GM21619 (cell line): ENCODE data around the gene DBNDD1.
"Not testable (repeated sequence)": the region's sequence is repeated elsewhere in the genome, so short reads cannot be mapped to it uniquely, and the experiment has no call there.

Experiments
- ATAC-seq: cut with Tn5 transposase; IDR thresholded peaks from one replicate; pipeline ENCODE4 v1.9.1; 2021; ENCODE audit not compliant: unreplicated experiment

DBNDD1 gene

DNA sequence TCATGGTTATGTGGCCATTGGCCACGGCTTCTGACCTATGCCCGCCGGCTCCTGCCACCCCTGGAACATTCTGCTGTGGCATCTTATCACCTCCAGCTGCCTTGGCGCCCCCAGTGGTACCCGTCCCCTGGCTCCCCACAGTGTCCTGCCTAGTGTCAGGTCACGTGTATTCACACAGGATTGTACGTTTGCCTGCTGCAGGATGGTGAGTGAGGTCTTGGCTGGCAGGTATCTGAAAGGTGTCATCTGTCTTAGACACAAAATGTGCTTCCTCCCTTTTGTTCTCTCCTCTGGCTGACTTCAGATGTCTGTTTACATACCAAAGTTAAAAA lies 24.9 kb downstream of the DBNDD1 start:
- ATAC-seq, result no peak

DNA sequence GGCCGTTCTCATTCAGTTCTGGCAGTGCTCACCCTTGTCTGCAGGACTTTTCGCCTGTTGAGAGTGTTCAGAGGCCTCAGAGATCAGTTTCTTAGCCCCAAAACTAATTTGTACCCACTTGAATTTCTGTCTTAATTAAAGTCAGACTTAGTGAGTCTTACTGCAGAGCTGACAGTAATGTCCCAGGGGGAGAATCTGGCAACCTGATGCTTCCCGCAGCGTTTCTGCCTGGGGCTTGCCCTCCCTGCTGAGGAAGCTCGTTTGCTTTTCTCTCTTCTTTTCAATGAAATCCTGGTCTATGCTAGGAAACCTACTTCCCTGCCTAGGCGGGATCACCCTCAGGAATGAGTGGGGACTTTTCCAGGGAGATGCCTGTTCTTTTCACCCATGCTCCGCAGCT lies 25.3 kb downstream of the DBNDD1 start:
- ATAC-seq, result no peak

DNA sequence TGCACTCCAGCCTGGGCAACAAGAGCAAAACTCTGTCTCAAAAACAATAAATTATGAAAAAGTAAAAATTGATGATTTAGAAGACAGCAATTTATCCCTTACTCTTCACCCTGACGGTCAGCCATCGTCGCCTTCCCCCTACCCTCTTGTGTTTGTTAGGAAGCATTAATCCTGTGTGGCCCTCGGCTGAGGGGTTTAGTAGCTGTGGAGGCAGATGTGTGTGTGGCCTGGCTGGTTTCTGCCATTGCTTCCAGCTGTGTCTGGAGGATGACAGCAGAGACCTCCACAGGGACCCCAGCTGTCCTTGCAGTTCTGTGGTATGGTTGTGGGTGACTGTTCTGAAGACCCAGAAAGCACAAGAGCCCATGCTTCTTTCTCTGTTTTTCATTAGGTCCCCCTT lies 25.9 kb downstream of the DBNDD1 start:
- ATAC-seq, result no peak

DNA sequence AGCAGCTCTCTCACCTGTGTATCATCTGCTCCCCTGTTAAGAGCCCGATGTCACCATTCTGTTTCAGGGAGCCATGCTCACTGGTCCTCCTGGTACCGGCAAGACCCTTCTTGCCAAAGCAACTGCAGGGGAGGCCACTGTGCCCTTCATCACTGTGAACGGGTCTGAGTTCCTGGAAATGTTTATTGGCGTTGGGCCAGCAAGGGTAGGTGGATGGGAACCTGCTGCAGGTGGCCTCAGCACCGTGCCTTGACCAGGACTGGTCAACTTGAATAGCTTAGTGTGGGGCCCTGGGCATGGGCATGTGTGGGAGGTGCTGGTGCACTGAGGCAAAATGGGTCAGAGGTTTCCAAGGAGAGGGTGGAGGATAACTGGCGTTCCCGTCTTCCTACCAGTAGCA lies 28.5 kb downstream of the DBNDD1 start:
- ATAC-seq, result no peak

DNA sequence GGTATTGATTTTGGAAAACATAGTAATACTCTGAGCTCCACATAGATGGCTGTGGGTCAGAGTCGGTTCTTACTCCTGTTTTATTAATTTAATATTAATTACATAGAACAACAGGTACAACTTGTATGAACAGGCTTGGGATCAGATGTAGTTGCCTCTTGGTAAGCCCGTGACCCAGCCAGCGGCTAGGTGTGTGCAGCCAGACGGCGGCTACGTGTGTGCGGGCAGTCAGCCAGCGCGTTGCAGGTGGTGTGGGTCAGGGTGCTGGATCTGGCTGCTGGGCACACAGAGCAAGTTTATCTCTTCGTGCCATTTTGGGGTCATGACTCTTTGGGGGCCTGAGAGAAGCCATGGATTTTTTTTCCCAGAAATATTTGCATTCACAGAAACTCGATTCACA lies 30.3 kb downstream of the DBNDD1 start:
- no peak for ATAC-seq

DNA sequence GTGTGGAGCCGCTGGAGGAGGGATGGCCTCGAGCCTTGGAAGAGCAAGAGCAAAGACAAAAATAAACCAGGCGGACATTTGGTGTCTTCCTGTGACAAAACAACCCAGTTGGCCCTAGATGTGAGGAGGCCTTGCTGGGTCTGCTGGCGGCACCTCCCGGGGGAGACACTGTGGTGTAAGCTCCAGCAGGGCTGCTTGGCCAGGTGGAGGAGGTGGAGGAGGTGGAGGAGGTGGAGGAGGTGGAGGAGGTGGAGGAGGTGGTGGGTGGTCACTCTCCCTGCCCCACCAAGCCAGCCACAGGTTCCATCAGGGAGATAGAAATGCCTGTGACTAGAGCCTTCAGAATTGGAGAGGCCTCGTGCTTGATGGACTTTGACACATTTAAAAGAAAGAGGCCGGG lies 32.1 kb downstream of the DBNDD1 start:
- no peak for ATAC-seq

DNA sequence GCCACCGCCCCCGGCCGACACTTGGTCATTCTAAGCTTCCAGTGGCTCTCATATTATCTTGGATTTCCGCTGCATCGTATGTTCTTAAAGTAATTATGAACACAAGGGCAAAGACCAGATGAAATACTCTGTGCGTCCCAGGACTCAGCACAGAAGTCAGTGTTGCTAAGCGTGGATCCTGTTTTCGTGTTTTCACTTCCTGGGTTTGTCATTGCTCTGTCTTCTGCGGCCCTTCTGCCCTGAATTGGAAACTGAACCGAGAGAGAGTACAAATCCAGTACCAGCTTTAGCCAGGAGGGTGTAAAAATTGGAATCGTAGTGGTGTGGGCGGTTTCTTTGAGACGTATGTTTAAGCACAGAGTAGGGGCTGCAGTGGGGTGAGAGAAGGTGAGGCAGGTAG lies 32.7 kb downstream of the DBNDD1 start:
- ATAC-seq, result no peak

DNA sequence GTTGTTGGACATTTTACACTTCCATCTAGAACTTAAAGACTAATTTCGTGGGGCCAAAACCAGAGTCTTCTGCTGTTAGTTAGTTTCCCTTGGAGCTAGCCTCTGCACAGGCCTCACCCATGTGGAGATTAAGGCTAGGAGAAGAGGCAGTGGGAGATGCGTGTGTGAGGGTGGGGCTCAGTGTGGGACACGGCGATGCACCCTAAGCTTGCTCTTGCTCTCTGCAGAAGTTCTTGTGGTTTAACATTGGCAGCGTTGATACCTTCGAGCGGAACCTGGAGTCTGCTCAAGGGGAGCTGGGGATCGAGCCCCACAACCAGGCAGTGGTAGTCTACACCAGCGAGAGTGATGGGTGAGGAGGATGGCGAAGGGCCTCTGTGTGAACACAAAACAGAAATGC lies 34.0 kb downstream of the DBNDD1 start:
- no peak for ATAC-seq

DNA sequence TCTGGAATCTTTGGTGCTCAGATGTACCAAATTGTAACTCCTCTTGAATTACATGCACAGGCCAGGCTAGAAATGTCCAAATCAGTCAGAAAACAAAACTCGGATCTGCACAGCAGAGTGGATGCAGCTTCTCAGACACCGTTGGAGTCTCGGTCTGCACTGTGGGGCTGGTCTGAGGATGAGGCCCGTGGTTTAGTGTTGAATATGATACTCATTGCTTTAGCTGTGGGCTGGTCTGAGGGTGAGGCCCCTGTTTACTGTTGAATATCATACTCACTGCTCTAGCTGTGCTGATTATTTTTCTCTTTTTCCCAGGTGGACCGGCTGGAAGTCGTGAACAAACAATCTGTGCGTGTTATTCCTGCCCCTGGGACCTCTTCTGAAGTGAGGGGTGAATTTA lies 35.0 kb downstream of the DBNDD1 start:
- no peak for ATAC-seq

DNA sequence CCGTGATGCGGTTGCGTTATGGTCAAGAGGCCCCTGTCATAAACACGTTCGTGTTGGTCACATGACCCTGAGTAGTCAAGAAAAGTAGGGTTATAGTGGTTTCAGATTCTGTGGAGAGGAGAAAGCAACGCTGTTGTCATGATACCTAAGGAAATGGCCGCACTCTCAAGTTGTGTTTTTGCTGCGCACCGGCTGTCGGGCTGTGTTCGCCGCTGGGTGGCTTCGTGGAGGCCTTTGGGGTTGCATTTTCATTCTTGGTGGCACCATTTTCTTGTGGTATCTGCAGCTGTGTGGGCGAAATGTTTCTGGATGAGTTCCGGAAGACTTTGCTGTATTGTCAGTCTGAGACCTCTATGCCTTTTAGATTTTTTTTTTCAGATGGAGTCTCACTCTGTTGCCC lies 35.7 kb downstream of the DBNDD1 start:
- ATAC-seq, result no peak

DNA sequence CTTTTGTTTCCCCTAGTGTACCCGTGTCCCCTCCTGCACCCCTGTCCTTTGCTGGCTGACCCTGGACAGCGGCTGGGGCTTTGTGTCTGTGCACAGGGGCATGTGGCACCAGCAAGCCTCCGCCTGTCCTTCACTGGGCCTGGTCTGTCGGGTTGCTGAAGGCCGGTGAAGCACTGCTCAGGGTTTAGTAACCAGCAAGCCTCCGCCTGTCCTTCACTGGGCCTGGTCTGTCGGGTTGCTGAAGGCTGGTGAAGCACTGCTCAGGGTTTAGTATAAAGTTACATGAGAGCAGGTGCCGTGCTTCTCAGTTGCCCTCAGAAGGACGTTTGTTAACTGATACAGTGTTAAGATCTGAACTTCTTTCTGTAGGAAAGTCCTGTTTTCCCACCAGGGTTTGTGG lies 36.9 kb downstream of the DBNDD1 start:
- ATAC-seq, result no peak

DNA sequence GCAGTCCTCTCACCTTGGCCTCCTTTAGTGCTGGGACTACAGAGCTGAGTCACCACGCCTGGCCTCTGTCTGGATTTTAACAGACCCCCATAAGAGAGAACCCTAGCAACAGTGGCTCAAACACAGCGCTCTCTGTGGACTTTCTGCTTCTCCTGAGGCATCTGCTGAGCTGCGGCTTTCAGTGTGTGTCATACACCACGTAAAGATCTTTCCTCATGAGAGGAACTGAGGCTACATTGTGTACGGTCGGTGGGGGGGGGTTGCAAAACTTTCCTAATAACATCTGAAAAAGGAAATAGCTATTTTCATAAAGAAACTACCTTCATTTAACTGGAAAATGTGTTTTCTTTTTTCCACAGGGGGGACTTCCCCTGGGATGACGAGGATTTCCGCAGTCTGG lies 37.8 kb downstream of the DBNDD1 start:
- ATAC-seq, result peak; percentile 61

DNA sequence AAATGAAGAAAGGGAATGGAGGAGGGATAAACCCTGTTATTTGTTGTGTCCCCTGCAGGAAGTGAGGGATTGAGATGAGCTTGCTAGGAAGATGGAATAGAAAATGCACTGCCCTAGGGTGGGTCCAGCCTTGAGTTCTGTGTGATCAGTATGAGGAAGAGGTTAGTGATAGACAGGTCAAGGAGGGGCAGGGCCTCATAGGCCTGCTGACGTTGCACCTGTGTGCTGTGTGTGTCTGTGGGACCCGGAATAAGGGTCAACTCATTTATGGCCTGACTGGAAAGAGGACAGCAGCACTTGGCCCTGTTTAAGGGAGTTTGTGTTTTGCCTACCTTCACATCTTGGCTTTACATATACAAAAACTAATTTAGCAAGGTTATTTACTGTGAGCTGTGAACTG lies 44.4 kb downstream of the DBNDD1 start:
- no peak for ATAC-seq

DNA sequence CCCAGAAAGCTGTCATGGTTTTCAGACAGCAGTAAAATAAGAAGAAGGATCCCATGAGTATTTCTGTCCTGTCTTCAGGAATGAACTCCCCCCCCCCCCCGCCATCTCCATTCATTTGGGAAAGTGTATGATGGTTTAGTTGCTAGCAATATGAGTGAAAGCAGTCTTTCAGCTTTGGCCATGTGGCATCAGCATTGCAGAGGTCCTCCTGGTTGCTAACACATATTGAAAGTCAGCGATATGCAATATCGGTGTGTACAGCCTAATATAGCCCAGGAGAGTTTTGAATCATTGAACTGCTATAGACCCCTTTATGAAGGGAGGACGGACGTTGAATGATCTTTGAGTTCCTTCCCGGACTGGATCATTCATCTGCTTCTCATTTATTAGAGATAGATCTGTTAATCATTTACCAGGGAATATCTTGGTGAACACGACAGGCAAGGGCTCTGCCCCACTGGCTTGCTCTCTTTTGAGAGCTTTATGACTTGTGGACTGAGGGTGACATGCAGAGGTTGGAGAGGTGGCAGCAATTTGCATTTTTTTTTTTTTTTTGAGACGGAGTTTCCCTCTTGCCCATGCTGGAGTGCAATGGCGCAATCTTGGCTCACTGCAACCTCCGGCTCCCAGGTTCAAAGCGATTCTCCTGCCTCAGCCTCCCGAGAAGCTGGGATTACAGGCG lies 45.5 kb downstream of the DBNDD1 start:
- ATAC-seq, result no peak

DNA sequence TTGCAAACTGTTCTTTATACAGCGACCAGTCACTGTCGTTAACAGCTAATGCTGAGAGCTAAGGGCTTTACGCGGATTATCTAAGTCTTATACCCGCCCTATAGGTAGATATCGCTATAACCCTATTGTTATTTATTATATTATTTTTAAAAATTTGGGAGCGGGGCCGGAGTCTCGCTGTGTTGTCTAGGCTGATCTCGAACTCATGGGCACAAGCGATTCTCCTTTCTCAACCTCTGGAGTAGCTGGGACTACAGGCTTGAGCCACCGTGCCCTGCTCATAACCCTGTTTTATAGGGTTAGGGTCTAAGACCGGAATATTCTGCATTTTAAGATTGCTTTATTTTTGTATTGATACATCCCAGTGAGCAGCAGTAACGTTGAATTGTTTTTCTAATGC lies 46.0 kb downstream of the DBNDD1 start:
- ATAC-seq, result no peak

DNA sequence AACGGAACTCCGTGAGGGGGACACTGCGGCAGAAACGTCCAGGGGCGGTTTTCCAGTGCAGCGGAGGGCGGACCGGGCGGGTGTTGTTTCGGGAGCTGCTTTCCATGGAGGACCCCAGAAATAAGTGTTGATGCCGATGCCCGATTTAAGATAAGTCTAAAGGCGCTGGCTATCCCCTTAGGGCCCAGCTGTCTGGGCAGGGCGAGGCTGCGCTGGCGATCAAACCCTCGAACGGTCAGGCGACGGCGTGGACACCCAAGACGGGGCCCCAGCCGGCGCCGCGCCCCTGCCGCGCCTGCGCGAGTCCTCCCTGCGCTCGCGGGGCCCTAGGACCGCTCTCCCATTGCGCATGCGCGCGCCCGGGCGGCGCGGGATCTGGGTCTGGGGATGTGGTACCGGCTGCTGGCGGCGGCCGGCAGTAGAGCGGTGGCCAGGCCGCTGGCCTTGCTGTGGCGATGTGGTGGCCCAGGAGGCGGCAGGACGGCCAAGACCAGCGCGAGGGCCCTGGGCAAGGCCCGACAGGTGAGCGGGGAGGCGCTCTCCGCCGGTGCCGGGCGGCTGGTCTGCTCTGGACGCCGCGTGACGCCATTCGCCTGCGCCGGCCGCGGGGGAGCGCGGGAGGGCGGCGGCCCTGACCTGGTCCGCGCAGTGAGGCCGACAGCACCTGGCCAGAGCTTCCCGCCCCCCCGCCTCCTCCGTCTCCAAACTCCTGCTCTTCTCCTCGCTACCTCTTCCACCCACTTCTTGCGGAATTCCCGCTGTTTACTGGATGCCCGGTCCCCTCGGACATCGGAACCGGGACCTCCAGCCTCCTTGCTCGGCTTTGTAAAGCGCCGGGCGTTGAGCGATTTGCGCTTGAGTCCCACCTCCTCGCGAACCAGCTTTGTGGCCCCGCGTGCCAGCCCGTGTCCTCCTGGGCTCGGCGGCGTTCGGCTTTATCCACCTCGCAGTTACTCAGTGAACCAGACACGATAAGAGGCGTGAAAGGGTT lies 46.7 kb downstream of the DBNDD1 start:
- peak; percentile 77 for ATAC-seq

DNA sequence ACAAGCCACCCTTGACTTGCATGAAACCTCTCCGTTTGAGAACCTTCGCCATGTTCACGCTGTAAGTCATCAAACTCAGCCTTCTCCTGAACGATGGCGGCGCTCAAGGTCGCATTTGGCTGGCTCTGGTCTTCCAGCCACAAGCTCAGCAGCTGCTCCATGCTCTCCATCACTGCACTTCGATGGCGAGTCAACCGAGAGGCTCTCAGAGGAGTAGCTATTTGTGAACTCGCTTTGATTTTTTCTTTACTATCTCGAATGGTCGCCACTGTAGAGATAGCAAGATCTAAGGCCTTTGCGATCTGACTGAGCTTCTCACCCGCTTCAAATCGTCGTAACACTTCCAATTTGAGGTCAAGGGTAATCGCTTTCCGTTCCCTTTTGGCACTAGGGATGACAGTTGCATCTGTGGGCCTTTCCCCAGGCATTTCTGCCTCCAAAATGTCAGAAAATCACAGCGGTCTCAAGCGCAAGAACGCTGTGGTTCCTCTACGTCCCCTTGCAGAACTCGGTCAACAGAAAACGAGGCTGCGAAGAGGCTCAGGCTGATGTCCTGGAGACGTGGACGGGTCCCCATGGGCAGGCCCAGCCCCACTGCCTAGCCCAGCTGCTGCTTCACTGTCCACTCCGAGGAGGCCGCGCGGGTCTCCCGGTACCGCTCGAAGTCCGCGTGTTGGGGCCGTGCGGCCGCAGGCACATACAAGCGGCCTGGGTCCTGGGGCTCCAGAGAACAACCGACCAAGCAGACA lies 47.6 kb downstream of the DBNDD1 start:
- ATAC-seq, result no peak

DNA sequence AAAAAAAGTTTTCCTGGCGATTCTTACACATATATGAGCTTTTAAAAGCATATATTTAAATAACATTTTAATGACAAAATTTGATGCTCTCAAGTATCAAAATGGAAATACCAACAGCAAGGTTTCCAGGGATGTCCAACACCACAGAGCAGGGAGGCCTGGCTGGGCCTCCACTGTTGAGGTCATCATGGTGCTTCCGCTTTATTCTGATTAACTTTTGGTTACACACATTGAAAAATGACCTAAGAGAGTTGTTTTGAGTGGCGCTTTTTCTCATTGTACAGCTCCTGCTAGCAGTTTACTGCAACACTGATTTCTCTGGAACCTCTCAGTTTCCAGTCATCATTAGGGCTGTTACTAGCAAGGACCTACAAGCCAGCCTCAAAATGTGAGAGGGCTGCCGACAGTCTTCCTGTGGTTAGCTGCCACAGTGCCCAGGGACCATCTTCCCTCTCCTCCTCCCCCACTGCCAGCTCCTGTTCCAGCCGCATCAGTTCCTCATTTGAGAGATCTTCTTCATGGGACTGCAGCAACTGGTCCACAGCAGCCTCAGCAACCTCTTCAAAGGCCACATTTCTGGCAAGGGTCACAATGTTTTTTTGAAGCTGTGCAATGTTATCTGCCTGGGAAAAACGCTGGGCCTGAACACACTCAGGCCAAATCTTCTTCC lies 49.4 kb downstream of the DBNDD1 start:
- ATAC-seq, result no peak

DNA sequence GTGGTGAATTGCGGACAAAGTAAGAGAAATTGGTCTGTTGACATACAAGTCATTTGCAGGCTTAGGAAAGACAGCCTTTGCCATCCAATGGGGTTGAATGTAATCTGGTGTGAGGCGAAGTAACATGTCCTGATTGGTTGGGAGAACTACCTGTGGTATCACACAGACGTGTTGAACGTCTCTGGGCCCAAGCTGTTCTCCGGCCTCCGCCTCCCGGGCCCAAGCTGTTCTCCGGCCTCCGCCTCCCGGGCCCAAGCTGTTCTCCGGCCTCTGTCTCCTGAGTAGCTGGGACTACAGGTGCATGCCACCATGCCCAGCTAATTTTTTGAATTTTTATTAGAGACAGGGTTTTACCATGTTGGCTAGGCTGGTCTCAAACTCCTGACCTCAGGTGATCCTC lies 51.2 kb downstream of the DBNDD1 start:
- ATAC-seq, result not testable (repeated sequence)

DNA sequence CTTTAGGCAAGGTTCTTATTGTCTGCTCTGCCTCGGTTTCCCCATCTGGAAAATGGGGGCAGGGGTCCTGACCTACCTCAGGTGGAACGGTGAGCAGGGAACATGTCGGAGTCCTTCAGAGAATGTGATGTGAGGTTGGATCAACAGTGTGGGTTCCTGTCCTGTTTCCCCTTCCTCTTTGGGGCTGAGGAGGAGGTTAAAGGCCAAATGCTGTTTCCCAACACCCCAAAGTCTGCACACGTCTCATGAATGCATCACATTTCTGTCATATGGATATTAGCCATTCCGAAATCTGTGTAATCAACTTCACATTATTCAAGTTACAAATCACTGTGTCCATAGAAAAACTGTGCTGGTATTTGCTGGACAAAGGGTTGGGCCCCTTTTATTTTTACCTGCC lies 51.8 kb downstream of the DBNDD1 start:
- ATAC-seq, result not testable (repeated sequence)

DNA sequence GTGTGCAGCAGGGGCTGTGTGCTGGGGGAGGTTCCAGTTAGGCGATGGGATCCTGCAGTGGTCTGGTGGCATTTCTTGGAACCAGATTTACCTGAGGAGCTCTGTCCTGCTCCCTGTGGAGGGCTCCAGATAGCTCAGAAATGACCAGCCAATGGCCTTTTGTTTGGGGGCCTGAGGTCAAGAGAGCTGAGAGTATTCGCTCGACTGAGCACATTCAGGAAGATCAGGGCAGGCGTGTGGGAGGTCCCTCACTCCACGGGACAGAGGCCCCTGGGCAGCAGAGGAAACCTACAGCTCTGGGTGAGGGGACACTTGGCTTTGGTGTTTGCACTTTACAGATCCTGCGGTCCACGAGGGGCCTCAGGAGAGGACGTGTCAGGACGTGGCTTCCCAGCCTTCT lies 52.5 kb downstream of the DBNDD1 start:
- no peak for ATAC-seq
